HEK293 (cell line): Measurements from ENCODE around the gene GOLGA6L22.
"Not testable (repeated sequence)": the region's sequence is repeated elsewhere in the genome, so short reads cannot be mapped to it uniquely, and the experiment has no call there.

Experiments
- CTCF ChIA-PET: fragments of 350-600 bp; formaldehyde crosslinking; extraction: SDS; loops from one replicate; lab custom pipeline; 2021; ENCODE audit warnings: antibody characterized with exemption; lab: Yijun Ruan, JAX
- POLR2A ChIA-PET: fragments of 300-600 bp; formaldehyde crosslinking; extraction: SDS; loops from one replicate; lab custom pipeline; 2020; ENCODE audit warnings: antibody characterized with exemption, inconsistent platforms; lab: Yijun Ruan, JAX
- H3K27ac ChIP-seq: fragments of 200-500 bp; sonication (Bioruptor generic); 2 replicates; pipeline ENCODE4 v1.5.1; 2014; ENCODE audit warnings: low read depth, low read length, control low read depth, inconsistent platforms; ENCODE audit errors: extremely low read depth
- H3K36me3 ChIP-seq, 2 experiments: fragments of 200-500 bp in 1 of 2; sonication (Bioruptor generic) in 1 of 2; 1 replicate in 1 of 2; 2 replicates in 1 of 2; pipeline ENCODE4 v1.5.1; 2014 to 2017; ENCODE audit warnings: inconsistent platforms in 2 of 2, low read length in 2 of 2; ENCODE audit not compliant: control insufficient read depth in 2 of 2, insufficient read depth in 1 of 2
- H3K4me1 ChIP-seq: fragments of 200-500 bp; sonication (Bioruptor generic); 2 replicates; pipeline ENCODE4 v1.5.1; 2014; ENCODE audit warnings: mild to moderate bottlenecking, low read length, inconsistent platforms; ENCODE audit not compliant: control insufficient read depth, insufficient read depth
- H3K4me3 ChIP-seq: 2 replicates; pipeline ENCODE4 v1.5.1; 2011; ENCODE audit warnings: low read depth, mild to moderate bottlenecking, control low read depth, low read length, moderate library complexity
- H3K9me3 ChIP-seq: fragments of 200-500 bp; sonication (Bioruptor generic); 2 replicates; pipeline ENCODE4 v1.5.1; 2014; ENCODE audit warnings: low read depth, low read length, inconsistent platforms; ENCODE audit not compliant: control insufficient read depth, insufficient read depth

GOLGA6L22 gene

GRCh38 chr15:22458603-22459002, at the start of gene GOLGA6L22:
Gene GOLGA6L22, plus strand, starts transcription at chr15:22458903. Its CDS starts 91 bp downstream, at chr15:22458994.
- H3K4me3 ChIP-seq, H3K36me3 ChIP-seq, H3K9me3 ChIP-seq, POLR2A ChIA-PET, CTCF ChIA-PET, H3K27ac ChIP-seq, H3K4me1 ChIP-seq: not testable (repeated sequence)

- H3K27ac ChIP-seq, H3K9me3 ChIP-seq, POLR2A ChIA-PET, H3K4me1 ChIP-seq, H3K36me3 ChIP-seq, CTCF ChIA-PET, H3K4me3 ChIP-seq: not testable (repeated sequence)
Measured at GRCh38 chr15:22417288-22417687, 41.4 kb upstream of the GOLGA6L22 start.

- POLR2A ChIA-PET, H3K9me3 ChIP-seq, H3K36me3 ChIP-seq, H3K4me1 ChIP-seq, H3K4me3 ChIP-seq, CTCF ChIA-PET, H3K27ac ChIP-seq: not testable (repeated sequence)
Measured at GRCh38 chr15:22417795-22418194, 40.9 kb upstream of the GOLGA6L22 start.

- CTCF ChIA-PET, POLR2A ChIA-PET: not testable (repeated sequence)
Measured at GRCh38 chr15:22418212-22418611, 40.5 kb upstream of the GOLGA6L22 start.

GRCh38 chr15:22418666-22419065, 40.0 kb upstream of the GOLGA6L22 start:
- POLR2A ChIA-PET, H3K9me3 ChIP-seq, H3K36me3 ChIP-seq, H3K4me3 ChIP-seq, CTCF ChIA-PET, H3K27ac ChIP-seq, H3K4me1 ChIP-seq: not testable (repeated sequence)

More at GRCh38 chr15:22418212-22418611, 40.5 kb upstream of the GOLGA6L22 start:
- not testable (repeated sequence) for H3K4me3 ChIP-seq, H3K4me1 ChIP-seq, H3K27ac ChIP-seq, H3K9me3 ChIP-seq, H3K36me3 ChIP-seq

GRCh38 chr15:22420340-22420739, 38.4 kb upstream of the GOLGA6L22 start:
- CTCF ChIA-PET, H3K36me3 ChIP-seq, H3K4me3 ChIP-seq, H3K9me3 ChIP-seq, H3K27ac ChIP-seq, H3K4me1 ChIP-seq, POLR2A ChIA-PET: not testable (repeated sequence)

GRCh38 chr15:22429426-22429825, 29.3 kb upstream of the GOLGA6L22 start:
- H3K4me1 ChIP-seq, H3K9me3 ChIP-seq, POLR2A ChIA-PET, H3K27ac ChIP-seq, CTCF ChIA-PET, H3K4me3 ChIP-seq, H3K36me3 ChIP-seq: not testable (repeated sequence)

- CTCF ChIA-PET, H3K36me3 ChIP-seq, H3K27ac ChIP-seq, H3K4me3 ChIP-seq, H3K4me1 ChIP-seq, H3K9me3 ChIP-seq, POLR2A ChIA-PET: not testable (repeated sequence)
Measured at GRCh38 chr15:22431687-22432086, 27.0 kb upstream of the GOLGA6L22 start.
